22Rv1 (cell line): ENCODE data around the gene ECM2.

Experiments
- CTCF ChIP-seq: fragments of 450-650 bp; IDR thresholded peaks from 2 replicates; pipeline ENCODE4 v1.5.1; 2017; ENCODE audit warnings: mild to moderate bottlenecking
- ZFX ChIP-seq: fragments of 450-650 bp; IDR thresholded peaks from 2 replicates; pipeline ENCODE4 v1.6.1; 2017; ENCODE audit warnings: antibody characterized with exemption, borderline replicate concordance

GRCh38 chr9:92467511-92467910 lies 68.3 kb downstream of the ECM2 start:
- no peak for TF ChIP-seq CTCF
- TF ChIP-seq ZFX = no peak
